PC-9 (cell line): Measurements from ENCODE around the gene DHX16. TPM values are rescaled to one million over a fixed set of nuclear protein-coding genes. Genes with fewer than 3 reads are reported as not detected.

Experiments
- BruUV-seq: library from RNA; stranded (reverse); fragments of 400-500 nt; replicated peaks from 2 replicates; lab custom pipeline; 2021; lab: Mats Ljungman, UMichigan
- CTCF ChIA-PET: fragments of 300-600 bp; sonication (Branson Sonifier 250); formaldehyde crosslinking; loops from one replicate; lab custom pipeline; 2022; ENCODE audit warnings: antibody characterized with exemption; lab: Charles Lee
- POLR2A ChIA-PET: fragments of 300-600 bp; sonication (Branson Sonifier 250); formaldehyde crosslinking; loops from one replicate; lab custom pipeline; 2022; ENCODE audit warnings: antibody characterized with exemption; ENCODE audit not compliant: unreplicated experiment; lab: Charles Lee
- DNase-seq, 2 experiments: peaks; one replicate each; pipeline versions ENCODE4 v3.0.0 to v3.0.0-alpha.2; 2015 to 2022; ENCODE audit warnings: mixed read lengths in 1 of 2
- H2AFZ ChIP-seq: fragments of 200-600 bp; sonication (generic); 2 replicates; pipeline ENCODE4 v1.8.1; 2017; ENCODE audit warnings: antibody characterized with exemption
- H3F3A ChIP-seq: fragments of 200-600 bp; sonication (generic); 2 replicates; pipeline ENCODE4 v1.8.1; 2017; ENCODE audit warnings: antibody characterized with exemption, mild to moderate bottlenecking, low read depth; ENCODE audit not compliant: insufficient read depth
- H3K27ac ChIP-seq: fragments of 200-600 bp; sonication (generic); 2 replicates; pipeline ENCODE4 v1.6.1; 2016; ENCODE audit warnings: mixed run types
- H3K27me3 ChIP-seq: fragments of 200-600 bp; sonication (generic); 2 replicates; pipeline ENCODE4 v1.6.1; 2016; ENCODE audit warnings: low read depth, mixed run types; ENCODE audit not compliant: insufficient read depth
- H3K36me3 ChIP-seq: fragments of 200-600 bp; sonication (generic); 2 replicates; pipeline ENCODE4 v1.6.1; 2016; ENCODE audit warnings: low read depth, mixed run types
- H3K4me1 ChIP-seq: fragments of 200-600 bp; sonication (generic); replicated peaks from 2 replicates; pipeline ENCODE4 v1.6.1; 2016; ENCODE audit warnings: mixed run types; ENCODE audit not compliant: insufficient read depth
- H3K4me2 ChIP-seq: fragments of 200-600 bp; sonication (generic); 2 replicates; pipeline ENCODE4 v1.6.1; 2017; ENCODE audit warnings: mixed run types
- H3K4me3 ChIP-seq: fragments of 200-600 bp; sonication (generic); 2 replicates; pipeline ENCODE4 v1.6.1; 2016; ENCODE audit warnings: mixed run types
- H3K79me2 ChIP-seq: fragments of 200-600 bp; sonication (generic); 2 replicates; pipeline ENCODE4 v1.6.1; 2017; ENCODE audit warnings: low read depth, mixed run types
- H3K9me2 ChIP-seq: fragments of 200-600 bp; sonication (generic); 2 replicates; pipeline ENCODE4 v1.8.1; 2017; ENCODE audit warnings: mild to moderate bottlenecking; ENCODE audit not compliant: insufficient read depth
- H3K9me3 ChIP-seq: fragments of 200-600 bp; sonication (generic); 2 replicates; pipeline ENCODE4 v1.8.1; 2016; ENCODE audit warnings: low read depth; ENCODE audit not compliant: insufficient read depth
- H4K20me1 ChIP-seq: fragments of 200-600 bp; sonication (generic); 2 replicates; pipeline ENCODE4 v1.8.1; 2017; ENCODE audit not compliant: insufficient read depth
- EZH2 ChIP-seq: fragments of 200-600 bp; sonication (generic); IDR thresholded peaks from 2 replicates; pipeline ENCODE4 v1.8.0; 2017; ENCODE audit warnings: antibody characterized with exemption, low read depth
- intact Hi-C: fragments of 100-400 bp; cut with micrococcal nuclease; formaldehyde crosslinking; loops from one replicate; pipeline ENCODE4 v1.10.0; 2022; ENCODE audit not compliant: unreplicated experiment
- total RNA-seq: library from RNA; stranded (reverse); gene quantifications from 2 replicates; pipeline ENCODE4 v1.2.3, GENCODE V29; 2021
- TF ChIP-seq, protein P1 (sequence below): fragments of 200-600 bp; sonication (generic); conservative IDR thresholded peaks from 2 replicates; pipeline ENCODE4 v1.6.1; 2017; ENCODE audit warnings: mixed run types, antibody characterized with exemption, mild to moderate bottlenecking, moderate library complexity

The DHX16 gene
- total RNA-seq, 1 experiment from 2014 or later: 43.5 TPM

DNA sequence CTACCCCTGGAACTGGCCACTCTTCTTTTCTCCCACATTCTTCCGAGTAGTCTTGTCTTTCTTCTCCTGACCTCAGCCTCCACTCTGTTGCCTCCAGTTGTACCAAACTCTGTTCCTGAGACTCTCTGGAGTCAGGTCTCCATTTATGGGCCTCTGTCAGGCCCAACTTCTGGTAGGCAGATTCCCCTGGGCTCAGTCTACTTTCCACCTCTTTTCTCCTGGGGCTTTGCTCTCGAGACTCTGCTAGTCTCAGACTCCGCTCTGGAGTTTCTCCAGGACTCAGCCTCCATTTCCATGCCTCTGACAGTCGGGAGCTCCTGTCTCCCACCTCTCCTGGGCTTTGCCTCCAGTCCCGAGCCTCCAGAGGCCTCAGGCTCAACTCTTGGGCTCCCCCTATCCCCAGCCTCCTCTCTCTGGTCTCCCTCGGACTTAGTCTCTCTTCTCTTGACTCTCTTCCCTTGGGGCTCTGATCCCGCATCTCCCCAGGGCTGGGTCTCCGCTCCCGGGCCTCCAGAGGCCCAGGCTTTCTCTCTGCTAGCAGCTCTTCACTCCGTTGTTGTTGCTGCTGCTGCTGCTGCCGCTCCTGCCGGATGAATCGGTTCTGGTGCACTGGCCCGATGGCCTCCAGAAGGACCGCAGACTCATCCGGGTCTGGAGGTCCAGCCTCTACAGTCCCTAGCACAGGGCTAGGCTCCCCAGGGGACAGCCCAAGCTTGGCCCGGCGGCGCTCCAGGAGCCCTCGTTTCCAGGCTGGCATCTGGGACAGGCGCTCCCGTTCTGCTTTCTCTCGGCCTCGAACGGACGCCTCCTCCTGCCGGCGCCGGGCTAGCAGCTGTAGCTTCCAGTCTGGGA, 12.6 kb upstream of the DHX16 start:
- BruUV-seq: TSS peak; percentile 40
- Histone ChIP-seq H3K36me3 (no peaks in the 10 kb centered on the region), H3K9me2 (no peaks in the 10 kb centered on the region), H3K9me3 (no peaks in the 10 kb centered on the region), H3K4me3 (peak overlapping the region; percentile 98), H3K27ac (peak overlapping the region; percentile 43), H3F3A (peaks cover 47% of the 10 kb centered on the region), H3K4me1 (peaks cover 62% of the 10 kb centered on the region), H3K27me3 (no peaks in the 10 kb centered on the region), H3K79me2 (peaks cover 63% of the 10 kb centered on the region), H4K20me1 (no peaks in the 10 kb centered on the region), H3K4me2 (peak overlapping the region; percentile 93), H2AFZ (no peak overlapping the region)
- TF ChIP-seq, protein P1, sequence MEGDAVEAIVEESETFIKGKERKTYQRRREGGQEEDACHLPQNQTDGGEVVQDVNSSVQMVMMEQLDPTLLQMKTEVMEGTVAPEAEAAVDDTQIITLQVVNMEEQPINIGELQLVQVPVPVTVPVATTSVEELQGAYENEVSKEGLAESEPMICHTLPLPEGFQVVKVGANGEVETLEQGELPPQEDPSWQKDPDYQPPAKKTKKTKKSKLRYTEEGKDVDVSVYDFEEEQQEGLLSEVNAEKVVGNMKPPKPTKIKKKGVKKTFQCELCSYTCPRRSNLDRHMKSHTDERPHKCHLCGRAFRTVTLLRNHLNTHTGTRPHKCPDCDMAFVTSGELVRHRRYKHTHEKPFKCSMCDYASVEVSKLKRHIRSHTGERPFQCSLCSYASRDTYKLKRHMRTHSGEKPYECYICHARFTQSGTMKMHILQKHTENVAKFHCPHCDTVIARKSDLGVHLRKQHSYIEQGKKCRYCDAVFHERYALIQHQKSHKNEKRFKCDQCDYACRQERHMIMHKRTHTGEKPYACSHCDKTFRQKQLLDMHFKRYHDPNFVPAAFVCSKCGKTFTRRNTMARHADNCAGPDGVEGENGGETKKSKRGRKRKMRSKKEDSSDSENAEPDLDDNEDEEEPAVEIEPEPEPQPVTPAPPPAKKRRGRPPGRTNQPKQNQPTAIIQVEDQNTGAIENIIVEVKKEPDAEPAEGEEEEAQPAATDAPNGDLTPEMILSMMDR: no peak
- no peak for TF ChIP-seq EZH2
- DNase-seq: no peak
- POLR2A ChIA-PET: no interaction called here
- CTCF ChIA-PET: interaction anchor here (0.7 kb wide), 2 partner anchors 35 to 327 kb away, joined by 3 to 5 read pairs; no protein-coding TSS in a partner anchor
- intact Hi-C loops: loop anchor here (2.0 kb wide), 2 partner anchors 69 to 133 kb away; partner anchors contain the start of genes MRPS18B and PPP1R10

DNA sequence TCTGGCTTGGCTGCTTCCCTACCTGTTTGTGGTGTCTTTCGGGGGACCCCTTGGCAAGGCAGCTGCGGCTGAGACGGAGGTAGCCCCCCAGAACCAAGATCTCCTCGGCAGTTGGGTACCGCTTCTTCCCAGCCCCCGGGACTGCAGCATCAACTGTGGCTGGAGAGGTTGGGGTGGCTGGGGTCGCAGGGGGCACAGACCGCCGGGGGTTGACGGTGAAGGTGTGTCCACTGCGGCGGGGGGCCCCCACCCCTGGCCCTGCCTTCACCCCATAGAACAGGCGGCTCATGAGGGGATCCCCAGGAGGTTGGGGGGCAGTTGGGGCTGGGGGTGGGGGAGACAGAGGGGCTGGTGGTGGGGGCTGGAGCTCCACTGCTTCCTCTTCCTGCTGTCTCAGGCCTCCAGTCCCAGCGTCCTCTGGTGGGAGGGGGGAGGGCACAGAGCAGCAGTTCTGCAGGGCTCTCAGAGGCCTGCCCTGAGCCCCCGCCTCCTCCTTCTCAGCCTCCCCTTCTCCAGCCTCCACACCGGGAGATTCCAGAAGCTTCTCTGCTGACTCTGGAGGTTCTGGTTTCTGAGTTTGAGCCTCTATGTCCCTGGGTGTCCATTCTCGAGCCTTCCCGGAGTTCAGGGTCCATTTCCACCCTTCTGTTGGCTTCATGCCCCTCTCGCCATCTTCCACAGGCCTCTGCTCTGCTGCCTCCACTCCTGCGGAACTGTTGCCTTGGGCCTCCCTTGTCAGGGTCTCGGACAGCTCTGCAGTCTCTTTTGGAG, 11.8 kb upstream of the DHX16 start:
- Histone ChIP-seq H3K9me2 (no peaks in the 10 kb centered on the region), H4K20me1 (no peaks in the 10 kb centered on the region), H3K27ac (peak overlapping the region; percentile 84), H3K4me3 (peak overlapping the region; percentile 98), H3K36me3 (no peaks in the 10 kb centered on the region), H3K9me3 (no peaks in the 10 kb centered on the region), H3K4me2 (peak overlapping the region; percentile 93), H3K27me3 (no peaks in the 10 kb centered on the region), H2AFZ (no peak overlapping the region), H3F3A (peaks cover 53% of the 10 kb centered on the region), H3K79me2 (peaks cover 72% of the 10 kb centered on the region), H3K4me1 (peaks cover 57% of the 10 kb centered on the region)
- CTCF ChIA-PET: no interaction called here
- no peak for TF ChIP-seq EZH2
- TF ChIP-seq, protein P1: no peak
- intact Hi-C loops: no loop called here
- DNase-seq: no peak
- no TSS peak for BruUV-seq
- POLR2A ChIA-PET: interaction anchor here (0.6 to 0.7 kb wide), 2 partner anchors 33 to 38 kb away, joined by 4 to 6 read pairs; no protein-coding TSS in a partner anchor

GRCh38 chr6:30683980-30684338, 11.2 kb upstream of the DHX16 start:
- H2AFZ ChIP-seq: no peak overlapping the region
- H3K27ac ChIP-seq: peak overlapping the region; percentile 84
- POLR2A ChIA-PET: interaction anchor here (0.6 to 0.7 kb wide), 2 partner anchors 34 to 39 kb away, joined by 4 to 6 read pairs; no protein-coding TSS in a partner anchor
- peak overlapping the region; percentile 93 for H3K4me2 ChIP-seq
- peaks cover 57% of the 10 kb centered on the region for H3K4me1 ChIP-seq
- no TSS peak for BruUV-seq
- no peaks in the 10 kb centered on the region for H3K36me3 ChIP-seq
- no peak for TF ChIP-seq EZH2
- TF ChIP-seq, protein P1: no peak
- no peaks in the 10 kb centered on the region for H3K9me2 ChIP-seq
- H3F3A ChIP-seq: peaks cover 55% of the 10 kb centered on the region
- H3K4me3 ChIP-seq: peak overlapping the region; percentile 98
- intact Hi-C loops: loop anchor here (2.0 kb wide), 1 partner anchor 199 kb away; no protein-coding TSS in a partner anchor
- CTCF ChIA-PET: no interaction called here
- no peaks in the 10 kb centered on the region for H3K9me3 ChIP-seq
- no peaks in the 10 kb centered on the region for H3K27me3 ChIP-seq
- no peaks in the 10 kb centered on the region for H4K20me1 ChIP-seq
- peaks cover 74% of the 10 kb centered on the region for H3K79me2 ChIP-seq
- no peak for DNase-seq
